IPS DF 6.9 (cell line): ENCODE measurements around the gene SEMA6B.

Source experiments
- DNase-seq: peaks from one replicate; pipeline ENCODE4 v3.0.0-alpha.2; 2013; ENCODE audit warnings: low read depth, low spot score
- H3K27ac ChIP-seq: one replicate; pipeline ENCODE4 v1.5.1; 2013; ENCODE audit warnings: low read length, control low read depth
- H3K27me3 ChIP-seq: 2 replicates; pipeline ENCODE4 v1.6.1; 2013; ENCODE audit warnings: mild to moderate bottlenecking, low read length; ENCODE audit not compliant: control insufficient read depth, insufficient read depth
- H3K36me3 ChIP-seq: 2 replicates; pipeline ENCODE4 v1.6.1; 2013; ENCODE audit warnings: low read length; ENCODE audit not compliant: control insufficient read depth, insufficient read depth
- H3K4me1 ChIP-seq: 2 replicates; pipeline ENCODE4 v1.6.1; 2013; ENCODE audit warnings: low read length; ENCODE audit not compliant: control insufficient read depth, insufficient read depth
- H3K4me3 ChIP-seq: 2 replicates; pipeline ENCODE4 v1.5.1; 2013; ENCODE audit warnings: mild to moderate bottlenecking, low read length
- H3K9me3 ChIP-seq: 2 replicates; pipeline ENCODE4 v1.6.1; 2013; ENCODE audit warnings: low read length, inconsistent platforms; ENCODE audit not compliant: control insufficient read depth, insufficient read depth
- WGBS: extraction: QIAGEN DNeasy Blood & Tissue Kit; methylation state at CpG from one replicate; pipeline ENCODE4 v1.1.7; 2013; ENCODE audit warnings: mixed read lengths, missing lambda C conversion rate; ENCODE audit not compliant: insufficient read length, insufficient coverage; 5-methylcytosine and 5-hydroxymethylcytosine counted together

The SEMA6B gene

DNA sequence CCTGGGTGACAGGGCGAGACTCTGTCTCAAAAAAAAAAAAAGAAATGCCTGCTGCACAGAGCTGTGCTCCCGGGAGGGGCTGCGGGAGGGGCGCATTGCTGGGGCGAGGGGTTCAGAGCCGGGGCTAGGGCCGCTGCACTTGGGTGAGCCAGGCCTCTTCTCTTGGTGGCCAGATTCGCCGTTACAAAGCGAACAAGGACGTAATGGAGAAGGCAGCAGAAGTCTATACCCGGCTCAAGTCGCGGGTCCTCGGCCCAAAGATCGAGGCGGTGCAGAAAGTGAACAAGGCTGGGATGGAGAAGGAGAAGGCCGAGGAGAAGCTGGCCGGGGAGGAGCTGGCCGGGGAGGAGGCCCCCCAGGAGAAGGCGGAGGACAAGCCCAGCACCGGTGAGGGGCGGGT lies 60.2 kb downstream of the SEMA6B start:
- Histone ChIP-seq H3K36me3 (peaks cover 48% of the 10 kb centered on the region), H3K4me1 (no peaks in the 10 kb centered on the region), H3K27ac (no peak overlapping the region), H3K9me3 (no peaks in the 10 kb centered on the region), H3K27me3 (no peaks in the 10 kb centered on the region), H3K4me3 (no peak overlapping the region)
- no CpG with 5 or more reads among the region's 23 CpGs for WGBS
- no peak for DNase-seq

DNA sequence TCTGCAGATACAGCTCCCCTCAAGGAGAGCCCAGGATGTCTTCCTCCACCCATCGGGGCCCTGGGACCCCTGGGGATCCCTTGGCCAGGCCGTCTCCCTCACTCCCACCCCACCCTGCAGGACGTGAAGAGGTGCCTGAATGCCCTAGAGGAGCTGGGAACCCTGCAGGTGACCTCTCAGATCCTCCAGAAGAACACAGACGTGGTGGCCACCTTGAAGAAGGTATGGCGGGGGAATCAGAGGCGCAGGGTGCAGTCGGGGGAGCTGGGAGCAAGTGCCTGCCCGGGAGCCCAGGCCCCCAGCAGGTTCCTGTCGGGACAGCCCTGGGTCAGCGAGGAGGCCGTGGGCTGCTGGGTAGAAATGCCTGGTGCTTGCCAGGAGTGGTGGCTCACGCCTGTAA lies 60.8 kb downstream of the SEMA6B start:
- no peaks in the 10 kb centered on the region for H3K27me3 ChIP-seq
- H3K9me3 ChIP-seq = no peaks in the 10 kb centered on the region
- peaks cover 53% of the 10 kb centered on the region for H3K36me3 ChIP-seq
- no CpG with 5 or more reads among the region's 12 CpGs for WGBS
- H3K27ac ChIP-seq = no peak overlapping the region
- DNase-seq = no peak
- H3K4me3 ChIP-seq = no peak overlapping the region
- H3K4me1 ChIP-seq = no peaks in the 10 kb centered on the region

DNA sequence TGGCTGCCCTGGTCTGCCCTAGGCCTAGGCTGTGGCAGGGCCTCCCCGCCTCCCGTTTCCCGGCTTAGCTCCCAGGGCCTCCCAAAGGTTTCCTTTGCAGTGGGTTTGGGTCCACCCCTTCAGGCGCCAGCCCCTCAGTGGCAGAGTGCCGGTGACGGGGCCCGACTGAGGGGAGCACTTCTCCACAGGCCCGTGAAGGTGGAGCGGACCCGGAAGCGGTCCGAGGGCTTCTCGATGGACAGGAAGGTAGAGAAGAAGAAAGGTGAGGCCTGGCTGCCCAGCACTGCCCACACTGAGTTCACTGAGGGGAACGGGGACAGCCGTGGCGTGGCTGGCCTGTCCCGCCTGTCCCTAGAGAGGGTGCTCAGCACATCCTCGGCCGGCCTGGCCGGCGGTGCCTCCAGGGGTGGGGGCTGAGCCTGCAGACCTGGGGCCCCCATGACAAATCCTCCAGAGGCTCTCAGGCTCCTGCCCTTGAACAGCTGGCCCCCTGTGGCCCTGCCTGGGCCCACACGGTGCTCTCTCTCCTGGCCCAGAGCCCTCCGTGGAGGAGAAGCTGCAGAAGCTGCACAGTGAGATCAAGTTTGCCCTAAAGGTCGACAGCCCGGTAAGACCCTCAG lies 61.6 kb downstream of the SEMA6B start:
- Histone ChIP-seq H3K27ac (no peak overlapping the region), H3K27me3 (no peaks in the 10 kb centered on the region), H3K4me1 (no peaks in the 10 kb centered on the region), H3K4me3 (no peak overlapping the region), H3K9me3 (no peaks in the 10 kb centered on the region), H3K36me3 (peaks cover 58% of the 10 kb centered on the region)
- no peak for DNase-seq
- WGBS = no CpG with 5 or more reads among the region's 25 CpGs

DNA sequence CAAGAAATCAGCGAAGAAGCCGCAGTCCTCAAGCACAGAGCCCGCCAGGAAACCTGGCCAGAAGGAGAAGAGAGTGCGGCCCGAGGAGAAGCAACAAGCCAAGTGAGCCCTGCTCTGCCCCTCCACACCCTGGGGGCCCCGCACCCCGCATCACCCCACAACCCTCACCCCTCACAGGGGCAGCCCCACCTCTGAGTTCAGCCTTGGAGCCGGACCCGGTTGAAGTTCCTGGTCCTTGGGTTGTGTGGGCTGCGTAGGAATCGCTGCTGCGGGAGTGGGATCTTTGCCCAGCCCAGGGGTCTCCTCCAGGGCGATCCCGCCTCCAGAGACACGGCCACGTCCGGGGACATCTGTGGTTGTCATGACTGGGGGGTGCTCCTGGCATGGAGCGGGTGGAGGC lies 63.2 kb downstream of the SEMA6B start:
- no peak for DNase-seq
- Histone ChIP-seq H3K9me3 (no peaks in the 10 kb centered on the region), H3K36me3 (peaks cover 59% of the 10 kb centered on the region), H3K4me3 (no peak overlapping the region), H3K27ac (no peak overlapping the region), H3K27me3 (no peaks in the 10 kb centered on the region), H3K4me1 (no peaks in the 10 kb centered on the region)
- WGBS = no CpG with 5 or more reads among the region's 18 CpGs

DNA sequence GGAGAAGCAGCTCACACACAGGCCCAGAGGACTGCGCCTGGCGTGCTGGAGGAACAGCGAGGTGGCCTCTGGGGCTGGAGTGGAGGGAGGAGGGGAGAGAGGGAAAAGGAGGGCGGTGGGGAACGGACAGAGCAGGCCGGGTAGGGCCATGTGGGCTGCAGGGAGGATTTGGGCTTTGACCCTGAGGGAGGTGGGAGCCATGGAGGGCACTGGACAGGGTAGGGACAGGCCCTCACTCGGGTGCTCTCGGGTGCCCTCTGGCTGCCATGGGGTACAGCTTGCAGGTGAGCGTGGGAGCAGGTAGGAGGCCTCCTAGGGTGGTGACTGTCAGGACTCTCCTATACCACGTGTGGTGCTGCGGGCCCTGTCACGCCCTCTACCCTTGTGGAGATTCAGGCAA lies 64.0 kb downstream of the SEMA6B start:
- Histone ChIP-seq H3K36me3 (peaks cover 53% of the 10 kb centered on the region), H3K4me1 (no peaks in the 10 kb centered on the region), H3K27me3 (no peaks in the 10 kb centered on the region), H3K9me3 (no peaks in the 10 kb centered on the region), H3K4me3 (no peak overlapping the region), H3K27ac (no peak overlapping the region)
- no peak for DNase-seq
- no CpG with 5 or more reads among the region's 12 CpGs for WGBS

DNA sequence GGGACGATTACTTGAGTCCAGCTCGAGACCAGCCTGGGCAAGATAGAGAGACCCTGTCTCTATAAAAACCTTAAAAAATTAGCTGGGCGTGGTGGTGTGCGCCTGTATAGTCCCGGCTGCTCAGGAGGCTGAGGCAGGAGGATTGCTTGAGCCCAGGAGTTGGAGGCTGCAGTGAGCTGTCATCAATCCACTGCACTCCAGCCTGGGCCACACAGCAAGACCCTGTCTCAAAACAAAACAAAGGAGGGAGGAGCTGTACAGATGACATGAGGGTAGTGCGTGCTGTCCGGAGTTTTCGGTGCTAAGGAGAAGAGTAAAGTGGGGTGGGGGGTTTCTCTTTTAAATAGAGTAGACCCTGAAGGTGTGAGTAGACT lies 64.8 kb downstream of the SEMA6B start:
- DNase-seq = no peak
- no peak overlapping the region for H3K27ac ChIP-seq
- H3K27me3 ChIP-seq = no peaks in the 10 kb centered on the region
- WGBS = no CpG with 5 or more reads among the region's 8 CpGs
- H3K9me3 ChIP-seq = no peaks in the 10 kb centered on the region
- no peaks in the 10 kb centered on the region for H3K4me1 ChIP-seq
- no peak overlapping the region for H3K4me3 ChIP-seq
- peaks cover 56% of the 10 kb centered on the region for H3K36me3 ChIP-seq

DNA sequence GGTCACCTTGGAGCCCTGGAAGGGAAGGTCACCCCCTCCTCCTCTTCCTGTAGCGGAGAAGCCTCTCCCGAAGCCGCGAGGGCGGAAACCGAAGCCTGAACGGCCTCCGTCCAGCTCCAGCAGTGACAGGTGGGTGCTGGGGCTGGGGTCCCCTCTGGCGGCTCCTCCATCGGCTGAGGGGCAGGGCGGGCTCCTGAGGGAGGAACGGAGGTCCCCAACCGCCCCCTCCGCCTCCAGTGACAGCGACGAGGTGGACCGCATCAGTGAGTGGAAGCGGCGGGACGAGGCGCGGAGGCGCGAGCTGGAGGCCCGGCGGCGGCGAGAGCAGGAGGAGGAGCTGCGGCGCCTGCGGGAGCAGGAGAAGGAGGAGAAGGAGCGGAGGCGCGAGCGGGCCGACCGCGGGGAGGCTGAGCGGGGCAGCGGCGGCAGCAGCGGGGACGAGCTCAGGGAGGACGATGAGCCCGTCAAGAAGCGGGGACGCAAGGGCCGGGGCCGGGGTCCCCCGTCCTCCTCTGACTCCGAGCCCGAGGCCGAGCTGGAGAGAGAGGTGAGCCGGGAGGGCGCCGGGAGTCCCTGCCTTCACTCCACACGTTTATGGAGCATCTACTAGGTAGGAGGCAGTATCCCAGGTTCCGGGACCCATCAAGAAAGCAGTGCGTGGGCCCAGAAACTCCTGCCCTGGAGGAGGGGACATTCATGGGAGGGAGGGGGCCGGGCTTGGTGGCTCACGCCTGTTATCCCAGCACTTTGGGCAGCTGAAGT lies 65.4 kb downstream of the SEMA6B start:
- Histone ChIP-seq H3K27ac (no peak overlapping the region), H3K4me1 (no peaks in the 10 kb centered on the region), H3K27me3 (no peaks in the 10 kb centered on the region), H3K4me3 (no peak overlapping the region), H3K9me3 (no peaks in the 10 kb centered on the region), H3K36me3 (peaks cover 56% of the 10 kb centered on the region)
- DNase-seq = no peak
- WGBS = no CpG with 5 or more reads among the region's 61 CpGs

DNA sequence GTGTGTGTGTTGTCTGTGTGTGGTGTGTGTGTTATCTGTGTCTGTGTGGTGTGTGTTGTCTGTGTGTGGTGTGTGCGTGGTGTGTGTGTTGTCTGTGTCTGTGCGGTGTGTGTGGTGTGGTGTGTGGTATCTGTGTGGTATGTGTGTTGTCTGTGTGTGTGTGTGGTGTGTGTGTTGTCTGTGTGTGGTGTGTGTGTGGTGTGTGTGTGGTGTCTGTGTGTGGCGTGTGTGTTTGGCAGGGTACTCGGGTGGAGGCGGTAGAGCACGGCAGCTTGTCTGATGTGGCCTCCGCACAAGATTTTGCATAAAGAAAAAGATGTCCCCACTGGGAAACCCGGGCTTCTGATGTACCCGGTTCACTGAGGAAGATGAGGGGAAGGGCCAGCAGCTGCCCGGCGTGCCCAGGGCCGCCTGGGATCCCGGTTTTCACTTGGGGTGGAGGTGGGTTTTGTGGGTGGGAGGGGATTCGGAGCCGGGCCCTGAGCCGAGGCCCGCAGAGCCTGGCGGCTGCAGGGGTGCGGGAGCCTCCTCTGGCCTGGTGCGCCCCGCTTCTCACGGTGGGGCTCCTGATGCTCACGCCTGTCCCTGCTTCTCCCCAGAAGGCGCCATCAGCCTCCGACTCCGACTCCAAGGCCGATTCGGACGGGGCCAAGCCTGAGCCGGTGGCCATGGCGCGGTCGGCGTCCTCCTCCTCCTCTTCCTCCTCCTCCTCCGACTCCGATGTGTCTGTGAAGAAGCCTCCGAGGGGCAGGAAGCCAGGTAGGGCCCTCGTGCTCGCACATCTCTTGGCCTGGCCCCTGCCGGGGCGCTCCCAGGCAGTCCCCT lies 66.2 kb downstream of the SEMA6B start:
- H3K27me3 ChIP-seq = no peaks in the 10 kb centered on the region
- no peak for DNase-seq
- H3K4me1 ChIP-seq = no peaks in the 10 kb centered on the region
- H3K9me3 ChIP-seq = no peaks in the 10 kb centered on the region
- no peak overlapping the region for H3K4me3 ChIP-seq
- peaks cover 52% of the 10 kb centered on the region for H3K36me3 ChIP-seq
- 100% methylated on average over 2 of the region's 41 CpGs for WGBS
- no peak overlapping the region for H3K27ac ChIP-seq
